DMS79 treated with DMSO at 0.1 percent for 48 hours (cell line): ENCODE results near the gene VAMP2.
"Not testable (repeated sequence)": the region's sequence is repeated elsewhere in the genome, so short reads cannot be mapped to it uniquely, and the experiment has no call there.

Experiments
- DNase-seq: peaks from one replicate; lab custom pipeline; 2025; lab: John Stamatoyannopoulos, UW

The VAMP2 gene

GRCh38 chr17:8176197-8176940 lies 13.6 kb upstream of the VAMP2 start, which contains the start of gene TMEM107:
TMEM107 (minus strand) TSS chr17:8176380; CDS start chr17:8176286, 94 bp downstream.
- DNase-seq: peak; percentile 77

GRCh38 chr17:8175795-8176196 lies 13.0 kb upstream of the VAMP2 start:
- DNase-seq: peak; percentile 36

- no peak for DNase-seq
Observed at GRCh38 chr17:8173871-8174322, 11.1 kb upstream of the VAMP2 start.

- DNase-seq: peak; percentile 96
Observed at GRCh38 chr17:8173056-8173870, 10.5 kb upstream of the VAMP2 start.

GRCh38 chr17:8170186-8170585 lies 7.4 kb upstream of the VAMP2 start:
- DNase-seq: not testable (repeated sequence)

GRCh38 chr17:8167526-8167925 lies 4.8 kb upstream of the VAMP2 start:
- no peak for DNase-seq

- DNase-seq: no peak
Observed at GRCh38 chr17:8166731-8167130, 4.0 kb upstream of the VAMP2 start.

- DNase-seq: no peak
Observed at GRCh38 chr17:8164815-8165131, 2.0 kb upstream of the VAMP2 start.

GRCh38 chr17:8163978-8164814 lies 1.4 kb upstream of the VAMP2 start:
- DNase-seq: no peak

- DNase-seq: no peak
Observed at GRCh38 chr17:8162997-8163977, 539 bp upstream of the VAMP2 start.

GRCh38 chr17:8161289-8162232 lies 1.2 kb downstream of the VAMP2 start:
- no peak for DNase-seq

- no peak for DNase-seq
Observed at GRCh38 chr17:8160741-8161221, 2.0 kb downstream of the VAMP2 start.

GRCh38 chr17:8160224-8160577 lies 2.5 kb downstream of the VAMP2 start:
- no peak for DNase-seq

GRCh38 chr17:8159459-8160223 lies 3.1 kb downstream of the VAMP2 start:
- DNase-seq: no peak

GRCh38 chr17:8159032-8159400 lies 3.7 kb downstream of the VAMP2 start:
- DNase-seq: no peak

- peak; percentile 30 for DNase-seq
Observed at GRCh38 chr17:8158267-8159031, 4.3 kb downstream of the VAMP2 start.

- DNase-seq: peak; percentile 99
Observed at GRCh38 chr17:8156246-8156992, 6.3 kb downstream of the VAMP2 start.

- DNase-seq: no peak
Observed at GRCh38 chr17:8155996-8156245, 6.8 kb downstream of the VAMP2 start.
